A172 (cell line): ENCODE results near the gene KCNK17. TPM values are rescaled to one million over a fixed set of nuclear protein-coding genes. Genes with fewer than 3 reads are reported as not detected.
A peak's percentile ranks its signal among the peaks of the same experiment; 100 is the strongest.

Experiments used
- DNase-seq: peaks from one replicate; pipeline ENCODE4 v3.0.0-alpha.2; 2015; ENCODE audit warnings: low spot score
- total RNA-seq: library from RNA; depleted of rRNA; stranded (reverse); fragments of >200 nt; shearing (Covaris generic); gene quantifications from 2 replicates; pipeline ENCODE4 v1.2.3, GENCODE V29; 2014; rRNA removed

The KCNK17 gene
- not detected in 2 replicates for total RNA-seq

DNA sequence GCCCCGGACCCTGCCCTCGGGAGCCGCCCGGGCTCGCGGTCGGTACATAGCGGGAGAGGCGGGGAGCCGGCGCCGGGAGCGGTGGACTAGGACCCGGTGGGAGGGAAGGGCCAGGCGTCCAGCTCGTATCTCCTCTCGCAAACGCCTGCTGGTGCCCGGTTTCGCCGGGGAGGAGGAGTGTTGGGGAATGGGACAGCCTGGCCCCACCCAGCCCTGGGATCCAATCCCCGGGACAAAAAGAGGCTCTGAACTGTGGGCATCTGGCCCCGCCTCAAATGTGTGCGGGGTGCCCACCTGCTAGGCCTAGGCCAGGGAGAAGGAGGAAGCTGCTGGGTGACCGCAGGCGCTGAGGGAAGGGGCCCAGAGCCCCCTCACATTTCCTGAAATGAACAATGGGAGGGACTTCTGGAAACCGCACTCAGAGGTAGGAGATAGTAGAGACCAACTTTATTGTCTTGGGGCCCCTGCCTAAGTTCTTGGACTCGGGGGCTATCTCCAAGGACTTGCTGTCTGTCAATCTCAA, at the start of gene KCNK17:
Gene KCNK17, minus strand, starts transcription at position 147 of the 523 bp plus-strand sequence. Its CDS starts 99 bp downstream, at position 48.
- no peak for DNase-seq

- DNase-seq = no peak
Observed at GRCh38 chr6:39363280-39363679, 49.1 kb upstream of the KCNK17 start.

DNA sequence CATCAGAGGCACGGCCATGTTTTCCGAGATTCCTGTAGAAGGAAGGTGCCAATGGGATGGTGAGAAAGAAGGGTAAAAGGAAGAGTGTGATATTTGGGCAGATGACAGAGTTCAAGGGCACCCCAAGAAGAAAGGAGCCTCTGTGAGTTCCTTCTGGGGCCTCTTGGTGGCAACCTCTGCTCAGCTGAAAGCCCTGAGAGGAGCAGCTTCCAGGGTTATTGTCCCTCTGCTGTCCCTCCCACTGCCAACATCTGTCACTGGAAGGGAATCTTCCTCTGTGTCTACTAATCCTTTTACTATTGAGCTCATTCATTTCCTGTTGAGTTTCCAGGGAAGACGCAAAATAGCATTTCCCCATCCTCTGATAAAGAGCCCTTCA, 48.3 kb upstream of the KCNK17 start:
- peak; percentile 22 for DNase-seq

GRCh38 chr6:39361657-39362486, 47.7 kb upstream of the KCNK17 start:
- DNase-seq = peak; percentile 51

- DNase-seq = no peak
Observed at GRCh38 chr6:39360378-39360777, 46.2 kb upstream of the KCNK17 start.

DNA sequence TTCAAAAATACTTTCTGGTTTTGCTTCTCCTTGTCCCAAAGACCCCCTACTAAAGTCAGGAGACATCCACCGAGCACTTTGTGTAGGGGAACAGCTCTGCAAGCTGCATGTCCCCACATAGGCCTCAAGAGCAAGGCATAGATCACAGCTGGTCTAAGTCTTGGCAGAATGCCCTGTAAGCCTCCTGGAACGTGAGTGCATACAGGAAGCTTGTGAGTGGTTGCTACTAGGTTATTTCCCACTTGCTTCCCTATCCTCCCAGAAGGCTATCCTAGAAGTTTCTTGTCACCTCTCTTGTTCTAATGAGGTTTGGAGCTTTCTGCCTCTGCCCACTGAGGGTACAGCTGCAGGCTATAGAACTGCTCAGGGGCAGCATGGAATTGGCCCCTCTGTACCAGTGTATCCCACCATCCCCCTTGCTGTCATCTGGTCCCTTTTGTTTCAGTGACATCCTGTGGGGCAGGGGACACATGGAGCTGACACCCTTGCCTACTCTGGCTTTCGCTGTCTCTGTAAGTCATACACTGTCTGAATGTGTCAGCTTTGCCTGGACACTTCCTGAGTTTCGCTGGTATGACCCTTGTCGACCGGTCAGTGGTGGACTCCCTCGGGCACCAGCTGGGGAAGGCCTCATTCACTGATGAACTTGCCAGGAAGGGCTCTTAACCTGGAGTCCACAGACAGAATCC, 43.9 kb upstream of the KCNK17 start:
- DNase-seq = peak; percentile 24

DNA sequence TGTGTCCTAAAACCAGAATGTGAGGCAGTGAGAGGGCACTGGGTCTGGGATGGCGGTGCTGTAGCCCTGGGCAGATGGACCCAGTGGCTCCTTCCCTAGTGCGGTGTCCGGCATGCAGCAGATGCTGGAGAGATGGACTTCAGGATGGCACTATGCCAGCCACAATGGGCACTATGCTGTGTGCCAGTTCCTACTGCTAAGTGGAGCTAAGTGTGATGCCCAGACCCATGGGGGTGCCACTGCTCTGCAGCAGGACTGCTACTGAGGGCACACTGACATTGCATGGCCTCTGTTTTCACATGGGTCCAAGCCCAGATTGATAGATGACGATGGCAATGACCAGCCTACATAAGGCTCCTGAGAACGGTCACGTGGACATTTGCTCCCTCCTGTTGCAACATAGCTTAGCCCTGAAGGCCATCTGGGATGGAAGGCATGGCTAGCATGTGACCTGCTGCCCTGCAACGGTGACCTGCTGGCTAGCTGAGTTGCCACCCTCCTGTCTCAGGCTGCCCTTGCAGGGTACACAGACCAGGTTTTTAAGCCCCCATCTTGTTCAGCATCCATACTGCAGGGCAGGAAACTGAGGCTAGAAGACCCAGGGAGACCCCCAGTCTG, 39.6 kb upstream of the KCNK17 start:
- no peak for DNase-seq

DNA sequence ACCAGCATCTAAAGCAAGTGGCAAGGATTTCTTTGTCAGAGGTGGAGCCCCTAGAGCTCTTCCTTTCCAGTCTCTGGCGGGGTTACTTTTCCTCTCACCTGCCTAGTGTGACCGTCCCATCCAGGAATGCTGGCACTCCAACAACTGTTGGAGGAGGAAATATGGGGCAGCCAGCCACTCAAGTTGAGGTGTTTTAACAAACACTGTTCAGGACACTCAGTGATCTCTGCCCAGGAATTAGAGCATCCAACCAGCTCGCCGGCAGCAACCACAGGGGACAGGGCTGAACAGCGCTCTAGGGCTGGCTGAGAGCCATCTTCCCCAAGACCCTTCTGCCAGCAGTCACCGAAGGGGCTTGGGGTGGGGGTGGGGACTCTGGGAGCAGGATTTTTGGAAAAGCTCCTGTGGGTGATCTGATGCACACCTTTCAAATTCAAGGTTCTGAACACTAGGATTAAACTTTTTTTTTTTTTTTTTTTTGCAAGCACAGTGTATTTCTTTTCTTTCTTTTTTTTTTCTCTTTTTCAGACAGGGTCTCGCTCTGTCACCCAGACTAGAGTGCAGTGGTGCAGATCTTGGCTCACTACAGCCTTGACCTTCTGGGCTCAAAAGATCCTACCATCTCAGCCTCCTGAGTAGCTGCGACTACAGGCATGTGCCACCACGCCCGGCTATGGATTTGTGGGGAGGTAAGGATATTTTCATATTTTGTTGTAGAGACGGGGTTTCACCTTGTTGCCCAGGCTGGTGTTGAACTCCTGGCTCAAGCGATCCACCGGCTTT, 36.7 kb upstream of the KCNK17 start:
- DNase-seq = no peak

DNA sequence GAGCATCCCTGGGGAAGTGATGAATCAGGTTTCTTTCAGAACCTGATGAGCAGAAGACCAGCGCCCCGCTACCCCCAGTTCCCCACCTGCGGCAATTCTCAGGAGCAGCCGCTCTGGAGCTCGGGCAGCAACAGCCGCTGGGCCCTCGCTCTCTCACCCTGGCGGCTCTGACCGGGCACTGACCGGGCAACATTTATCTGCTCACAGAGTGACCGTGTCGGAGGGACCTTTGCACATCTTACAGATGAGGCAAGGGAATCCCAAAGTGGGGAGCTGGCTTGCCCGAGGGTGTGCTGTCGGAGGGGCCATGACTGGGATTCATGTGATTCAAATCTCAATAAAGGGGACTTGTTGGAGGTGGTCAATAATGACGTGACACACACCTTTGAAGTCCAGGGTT, 34.5 kb upstream of the KCNK17 start:
- no peak for DNase-seq

DNA sequence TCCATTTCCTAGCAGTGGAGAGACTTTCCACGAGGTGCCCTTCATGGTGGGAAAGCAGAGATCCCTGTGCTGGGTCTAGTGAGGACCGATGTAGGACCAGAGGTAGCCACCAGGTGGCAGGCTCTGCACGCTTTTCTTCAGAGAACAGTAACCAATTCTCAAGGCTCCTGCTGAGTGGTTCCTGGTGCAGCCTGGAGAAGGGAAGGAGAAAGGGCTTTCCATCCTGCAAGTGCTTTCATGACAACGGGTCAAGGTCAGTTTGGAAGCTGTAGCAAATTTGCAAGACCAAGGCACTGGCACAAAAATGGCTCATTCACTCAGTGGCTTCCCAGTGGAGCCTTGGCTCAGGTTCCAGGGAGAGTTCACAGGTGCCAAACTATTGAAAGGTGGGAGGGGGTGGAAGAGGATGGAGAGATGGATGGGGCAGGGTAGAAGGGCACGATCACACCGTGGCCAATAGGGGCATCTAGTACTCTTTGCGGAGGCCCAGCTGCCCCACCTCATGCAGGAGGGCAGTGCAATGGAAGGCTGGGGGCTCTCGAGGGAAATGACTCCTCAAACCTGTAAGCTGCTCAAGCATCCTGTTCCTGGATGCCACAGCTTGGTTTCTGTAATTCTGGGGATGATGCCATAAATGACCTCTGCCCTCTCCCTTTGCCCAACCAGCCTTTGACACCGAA, 33.8 kb upstream of the KCNK17 start:
- peak; percentile 51 for DNase-seq

GRCh38 chr6:39347206-39347605, 33.0 kb upstream of the KCNK17 start:
- DNase-seq = no peak

DNA sequence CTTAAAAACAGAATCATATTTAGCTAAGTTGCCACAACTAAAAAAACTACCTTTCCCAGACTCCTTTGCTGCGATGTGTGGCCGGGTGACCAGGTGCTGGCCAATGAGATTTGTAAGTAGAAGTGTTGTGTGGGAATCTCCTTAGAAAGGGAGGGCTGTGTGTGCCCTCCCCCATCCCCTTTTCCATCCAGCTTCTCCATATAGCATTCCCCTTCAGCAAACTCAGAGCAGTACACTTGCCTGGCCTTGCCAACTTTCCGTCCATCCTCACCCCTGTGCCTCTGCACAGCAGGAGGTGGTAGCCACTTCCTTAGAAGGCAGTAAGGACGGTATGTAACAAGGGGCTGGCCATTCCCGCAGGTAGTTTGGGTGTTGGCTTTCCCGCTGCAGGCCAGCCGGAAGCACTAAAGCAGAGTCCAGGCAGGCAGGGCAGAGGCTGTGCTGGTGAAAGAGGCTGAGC, 30.6 kb upstream of the KCNK17 start:
- peak; percentile 2 for DNase-seq

GRCh38 chr6:39343396-39343870, 29.2 kb upstream of the KCNK17 start:
- no peak for DNase-seq

GRCh38 chr6:39342692-39343395, 28.6 kb upstream of the KCNK17 start:
- DNase-seq = no peak

DNA sequence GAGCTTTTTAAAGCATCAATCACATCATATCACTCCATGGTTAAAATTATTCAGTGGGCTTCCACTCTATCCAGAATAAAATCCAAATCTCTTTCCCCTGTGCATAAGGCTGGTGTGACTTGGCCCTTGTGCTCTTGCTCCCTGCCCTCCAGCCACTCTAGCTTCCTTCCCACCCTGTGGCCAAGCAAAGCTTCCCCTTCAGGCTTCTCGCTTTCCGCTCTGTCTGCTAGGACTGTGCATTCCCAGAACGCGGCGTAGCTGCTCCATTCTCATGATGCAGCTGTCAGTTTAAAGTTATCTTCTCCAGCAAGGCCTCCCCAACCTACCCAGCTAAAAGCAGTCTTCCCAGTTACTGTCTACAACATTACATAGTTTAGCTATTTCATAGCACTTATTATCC, 27.7 kb upstream of the KCNK17 start:
- DNase-seq = no peak

DNA sequence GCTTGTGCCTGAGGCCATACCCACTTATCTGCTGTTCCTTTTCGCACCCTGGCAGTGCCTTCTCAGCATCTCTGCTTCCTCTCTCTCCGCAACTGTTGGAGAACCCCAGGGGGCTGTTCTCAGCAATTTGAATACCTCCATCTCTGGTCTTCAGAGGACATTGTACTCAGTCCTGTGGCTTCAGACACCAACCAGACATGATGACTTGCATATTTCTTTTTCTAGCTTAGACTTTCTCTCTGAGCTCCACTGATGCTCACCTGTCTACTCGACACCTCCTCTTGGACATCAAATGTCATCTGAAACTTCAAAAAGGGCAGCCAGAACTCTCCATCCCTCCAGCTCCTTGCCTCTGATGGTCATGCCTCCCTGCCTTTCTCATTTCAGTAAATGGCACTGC, 27.1 kb upstream of the KCNK17 start:
- no peak for DNase-seq

GRCh38 chr6:39339868-39340550, 25.8 kb upstream of the KCNK17 start:
- DNase-seq = no peak

DNA sequence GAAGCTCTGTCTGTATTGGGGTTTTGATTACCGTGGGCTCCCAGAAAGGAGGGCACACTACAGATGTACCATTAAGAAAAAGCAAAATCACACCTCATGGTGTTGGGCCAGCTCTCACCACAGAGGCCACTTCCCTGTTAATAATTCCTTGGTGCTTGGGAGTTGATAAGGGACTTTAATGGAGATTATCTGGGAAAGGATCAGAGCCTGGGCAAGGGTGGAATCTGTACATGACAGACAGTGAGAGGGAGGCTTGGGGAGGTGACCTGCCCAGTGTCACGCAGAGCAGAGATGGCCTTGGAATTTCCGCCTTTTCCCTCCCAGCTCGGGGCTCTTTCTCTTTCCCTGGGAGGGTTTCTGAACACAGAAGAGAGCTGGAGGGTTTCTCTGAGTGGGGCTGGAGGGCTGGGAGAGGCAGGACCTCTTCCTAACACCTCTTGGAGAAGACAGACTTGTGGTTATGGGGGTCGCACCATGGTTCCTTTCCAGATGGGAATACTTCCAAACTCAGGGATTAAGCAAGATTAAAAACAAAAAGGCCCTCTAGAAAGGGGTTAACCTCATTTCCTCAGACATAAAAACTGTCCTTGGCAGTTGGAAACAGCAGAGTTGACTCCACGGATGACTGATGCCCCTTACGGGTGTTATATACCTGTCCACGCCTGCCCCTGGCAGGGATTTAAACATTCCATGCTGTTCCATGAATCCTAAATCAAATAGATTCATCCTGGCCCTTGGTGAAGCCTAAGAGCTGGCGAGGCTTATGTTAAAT, 25.1 kb upstream of the KCNK17 start:
- DNase-seq = no peak

- DNase-seq = no peak
Observed at GRCh38 chr6:39338397-39338796, 24.2 kb upstream of the KCNK17 start.
